ENCODE data around the gene RASSF7. TPM values are rescaled to one million over a fixed set of nuclear protein-coding genes. Genes with fewer than 3 reads are reported as not detected.

Gene RASSF7
- total and polyA plus RNA-seq, 2 of the 8 experiments (the other 6 are each of a cell fraction or from before 2014, with no cell fraction given) = 22.3 to 43.9 TPM

DNA sequence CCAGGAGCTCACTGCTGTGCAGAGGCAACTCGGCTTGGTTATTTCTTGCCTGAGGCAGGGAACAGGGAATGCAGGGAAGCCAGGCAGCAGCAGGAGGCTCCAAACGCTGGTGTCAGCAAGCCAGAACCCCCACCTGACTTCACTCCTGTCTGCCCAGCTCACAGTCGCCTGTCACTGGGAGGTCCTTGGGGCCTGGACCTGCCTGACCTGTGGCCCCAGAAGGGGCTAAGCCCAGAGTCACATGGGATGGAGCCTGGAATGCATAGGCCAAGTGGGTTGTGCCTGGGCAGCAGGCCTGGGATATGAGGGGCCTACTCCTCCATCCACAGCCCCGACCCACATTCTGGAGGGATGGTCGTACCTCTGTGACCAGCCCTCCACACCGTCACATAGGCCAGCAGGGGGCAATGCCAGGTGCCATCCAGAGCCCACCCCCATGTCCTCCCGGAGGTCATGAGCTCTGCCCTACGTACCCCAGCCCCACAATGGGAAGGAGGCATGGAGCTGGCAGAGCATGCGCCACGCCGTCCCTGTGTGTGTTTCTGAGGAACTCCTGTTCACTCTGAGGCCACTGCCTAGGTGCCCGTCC lies 5.2 kb downstream of the RASSF7 start:
- peaks cover 0 to 17% (median 12%) of the 10 kb centered on the region in 4 experiments; a peak in 6 of 7 replicates for H3K4me1 ChIP-seq (replicated peaks in 1 of 4; ENCODE audit: control insufficient read depth in 3 of 4, insufficient read depth in 4 of 4, low read length in 3 of 4)
- ChIA-PET CTCF (ENCODE audit: partially characterized antibody) (interaction anchor here (1.0 to 3.2 kb wide), 7 partner anchors 9 to 46 kb away, joined by 3 to 21 read pairs (median 5); partner anchors contain the start of gene PHRF1), POLR2A (ENCODE audit: partially characterized antibody) (interaction anchor here (0.7 to 3.4 kb wide), 9 partner anchors 8 to 178 kb away, joined by 3 to 15 read pairs (median 4); partner anchors contain the start of gene PHRF1)
- 0 out of 2 replicates have a peak overlapping the region, but pooled peaks have one; percentile 1 for H3K18ac ChIP-seq (ENCODE audit: extremely low read depth, low read length)
- 0 out of 2 replicates have a peak overlapping the region, but pooled peaks have one; percentile 9 for H3K27ac ChIP-seq (ENCODE audit: low read depth, low read length)
- H3K27me3 ChIP-seq (replicated peaks in 1 of 4; ENCODE audit: control insufficient read depth in 3 of 4, extremely low read depth in 1 of 4, insufficient read depth in 3 of 4, low read length in 3 of 4) = peaks cover 0 to 3% (median 0%) of the 10 kb centered on the region in 4 experiments; a peak in 3 of 7 replicates
- H4K91ac ChIP-seq (replicated peaks; ENCODE audit: insufficient read length, low read length) = peak overlapping the region; percentile 89
- H3K56ac ChIP-seq (replicated peaks; ENCODE audit: insufficient read length, low read depth, low read length) = no peak overlapping the region
- no peaks in the 10 kb centered on the region for H3K9me3 ChIP-seq (ENCODE audit: insufficient read depth in 2 of 2, low read depth in 1 of 2, low read length in 1 of 2)
- FAIRE-seq (no peak), DNase-seq (ENCODE audit: low read depth in 1 of 2, low spot score in 2 of 2) (no peak)
- no peak overlapping the region for H2AFZ ChIP-seq (ENCODE audit: low read length)
- peaks cover 9% of the 10 kb centered on the region; the same call in 1 of the 2 replicates for H3K23me2 ChIP-seq (ENCODE audit: low read depth, low read length)
- no peak overlapping the region for H2AK5ac ChIP-seq (ENCODE audit: low read depth, low read length)
- no peak overlapping the region for H3K4me3 ChIP-seq (ENCODE audit: extremely low read depth in 1 of 4, insufficient read depth in 2 of 4, low read depth in 3 of 4, low read length in 4 of 4)
- no peak overlapping the region for H4K5ac ChIP-seq (ENCODE audit: insufficient read length, low read depth, low read length)
- peaks cover 0 to 4% of the 10 kb centered on the region in 2 experiments; a peak in 1 of 4 replicates for H3K79me2 ChIP-seq (ENCODE audit: control insufficient read depth in 1 of 2, insufficient read depth in 2 of 2, low read length in 2 of 2)
- peaks cover 10 to 29% of the 10 kb centered on the region in 2 experiments for H4K20me1 ChIP-seq (replicated peaks in 1 of 2; ENCODE audit: control insufficient read depth in 1 of 2, insufficient read depth in 2 of 2, low read length in 2 of 2)
- H2BK5ac ChIP-seq (ENCODE audit: low read depth, low read length) = 0 out of 2 replicates have a peak overlapping the region, but pooled peaks have one; percentile 18
- no peak overlapping the region for H3K9ac ChIP-seq (replicated peaks in 1 of 4; ENCODE audit: extremely low read depth in 1 of 4, low read depth in 3 of 4, low read length in 3 of 4)
- no peak overlapping the region for H3K4me2 ChIP-seq (ENCODE audit: insufficient read depth in 1 of 2, low read depth in 2 of 2, low read length in 2 of 2)
- WGBS, 2 experiments (ENCODE audit: extremely low coverage in 1 of 2, insufficient coverage in 1 of 2, insufficient read length in 1 of 2, insufficient replicate concordance in 2 of 2, low coverage in 1 of 2, low lambda C conversion rate in 2 of 2, missing lambda C conversion rate in 1 of 2) = 85% methylated on average over 12 of the region's 12 CpGs; no CpG with 5 or more reads in 1 of the 2 experiments
- H2BK15ac ChIP-seq (ENCODE audit: low read length) = no peak overlapping the region
- H2BK120ac ChIP-seq (replicated peaks; ENCODE audit: low read depth, low read length) = no peak overlapping the region
- no peak overlapping the region for H3K14ac ChIP-seq (ENCODE audit: insufficient read length)
- H3K36me3 ChIP-seq (ENCODE audit: control insufficient read depth in 2 of 4, insufficient read depth in 4 of 4, low read length in 3 of 4) = peaks cover 0 to 8% (median 4%) of the 10 kb centered on the region in 4 experiments; a peak in 5 of 8 replicates
- H4K8ac ChIP-seq (ENCODE audit: extremely low read depth, insufficient read depth, low read length) = no peak overlapping the region
- peaks cover 13% of the 10 kb centered on the region for H3K79me1 ChIP-seq (ENCODE audit: low read depth, low read length)
- TF ChIP-seq, protein P1, sequence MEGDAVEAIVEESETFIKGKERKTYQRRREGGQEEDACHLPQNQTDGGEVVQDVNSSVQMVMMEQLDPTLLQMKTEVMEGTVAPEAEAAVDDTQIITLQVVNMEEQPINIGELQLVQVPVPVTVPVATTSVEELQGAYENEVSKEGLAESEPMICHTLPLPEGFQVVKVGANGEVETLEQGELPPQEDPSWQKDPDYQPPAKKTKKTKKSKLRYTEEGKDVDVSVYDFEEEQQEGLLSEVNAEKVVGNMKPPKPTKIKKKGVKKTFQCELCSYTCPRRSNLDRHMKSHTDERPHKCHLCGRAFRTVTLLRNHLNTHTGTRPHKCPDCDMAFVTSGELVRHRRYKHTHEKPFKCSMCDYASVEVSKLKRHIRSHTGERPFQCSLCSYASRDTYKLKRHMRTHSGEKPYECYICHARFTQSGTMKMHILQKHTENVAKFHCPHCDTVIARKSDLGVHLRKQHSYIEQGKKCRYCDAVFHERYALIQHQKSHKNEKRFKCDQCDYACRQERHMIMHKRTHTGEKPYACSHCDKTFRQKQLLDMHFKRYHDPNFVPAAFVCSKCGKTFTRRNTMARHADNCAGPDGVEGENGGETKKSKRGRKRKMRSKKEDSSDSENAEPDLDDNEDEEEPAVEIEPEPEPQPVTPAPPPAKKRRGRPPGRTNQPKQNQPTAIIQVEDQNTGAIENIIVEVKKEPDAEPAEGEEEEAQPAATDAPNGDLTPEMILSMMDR (IDR thresholded peaks at IDR 0.05; ENCODE audit: control extremely low read depth in 1 of 3, insufficient read depth in 1 of 3, low read depth in 1 of 3, low read length in 3 of 3) = peak in 1 of 3 experiments; percentile 10; a peak in 1 of 4 replicates
- TF ChIP-seq EGR1 (IDR thresholded peaks at IDR 0.05; ENCODE audit: borderline replicate concordance, low read depth, low read length) = no peak
- TF ChIP-seq TEAD4 (IDR thresholded peaks at IDR 0.05; ENCODE audit: low read depth, low read length) = 0 out of 2 replicates have a peak, but pooled peaks have one; percentile 23
- 0 out of 2 replicates have a peak overlapping the region, but pooled peaks have one; percentile 7 for H2BK12ac ChIP-seq (ENCODE audit: low read depth, low read length)
- H3K4ac ChIP-seq (replicated peaks; ENCODE audit: insufficient read length, low read depth, low read length) = peak overlapping the region; percentile 53
- H2BK20ac ChIP-seq (ENCODE audit: low read length) = no peak overlapping the region
- no peak overlapping the region for H3K23ac ChIP-seq (ENCODE audit: insufficient read length)
